A549 (cell line): Measurements from ENCODE around the gene ATG9A. TPM values are rescaled to one million over a fixed set of nuclear protein-coding genes. Genes with fewer than 3 reads are reported as not detected.

Experiments
- ATAC-seq, 2 experiments: fragments of 200-7000 bp in 1 of 2; fragments of >200 bp in 1 of 2; cut with Nextera tagmentation in 1 of 2; cut with Tn5 transposase in 1 of 2; 3 replicates each; pipeline versions ENCODE4 v1.8.0 to v1.9.1; 2018 to 2020; ENCODE audit warnings: mild to moderate bottlenecking in 1 of 2, moderate library complexity in 1 of 2
- CTCF ChIA-PET: fragments of 300-600 bp; sonication (Branson Sonifier 250); formaldehyde crosslinking; extraction: SDS; loops from one replicate; lab custom pipeline; 2021; ENCODE audit warnings: antibody characterized with exemption, inconsistent platforms; lab: Yijun Ruan, JAX
- POLR2A ChIA-PET: fragments of 350-600 bp; formaldehyde crosslinking; extraction: SDS; loops from one replicate; lab custom pipeline; 2021; ENCODE audit warnings: antibody characterized with exemption, inconsistent platforms; lab: Yijun Ruan, JAX
- DNase-seq, 2 experiments: peaks; one replicate each; pipeline versions ENCODE4 v3.0.0 to v3.0.0-alpha.2; 2011 to 2016; ENCODE audit warnings: low read depth in 1 of 2, low spot score in 1 of 2
- FAIRE-seq: peaks from 2 replicates; lab custom pipeline; 2011; peaks lifted over from hg19 to GRCh38; lab: Jason Lieb, UNC
- H3K27ac ChIP-seq, 2 experiments: fragments of >200 bp; sonication (Bioruptor Twin); formaldehyde crosslinking; 3 replicates each; pipeline ENCODE4 v1.5.1; 2016 to 2017
- H3K4me1 ChIP-seq: fragments of >200 bp; sonication (Bioruptor Twin); formaldehyde crosslinking; 3 replicates; pipeline ENCODE4 v1.6.1; 2016
- H3K4me2 ChIP-seq: fragments of >200 bp; sonication (Bioruptor Twin); formaldehyde crosslinking; 3 replicates; pipeline ENCODE4 v1.6.1; 2016
- H3K4me3 ChIP-seq: fragments of >200 bp; sonication (Bioruptor Twin); formaldehyde crosslinking; 3 replicates; pipeline ENCODE4 v1.5.1; 2016
- H3K9me3 ChIP-seq: fragments of >200 bp; sonication (Bioruptor Twin); formaldehyde crosslinking; 3 replicates; pipeline ENCODE4 v1.6.1; 2016
- ATOH8 ChIP-seq: fragments of 250-450 bp; sonication (Bioruptor Pico); IDR thresholded peaks from 2 replicates; pipeline ENCODE4 v1.5.0; 2020; ENCODE audit warnings: low read depth, mild to moderate bottlenecking, moderate library complexity
- BCL3 ChIP-seq: fragments of >200 bp; sonication (Bioruptor Twin); formaldehyde crosslinking; IDR thresholded peaks from 3 replicates; pipeline ENCODE4 v1.6.1; 2016
- BHLHE40 ChIP-seq: IDR thresholded peaks from 2 replicates; pipeline ENCODE4 v1.6.1; 2012; ENCODE audit warnings: low read depth, low read length, inconsistent platforms
- CBX2 ChIP-seq: fragments of 200-600 bp; sonication (generic); IDR thresholded peaks from 2 replicates; pipeline ENCODE4 v1.6.1; 2016; ENCODE audit warnings: low read depth, mild to moderate bottlenecking, borderline replicate concordance
- CEBPB ChIP-seq, 2 experiments: fragments of >200 bp in 1 of 2; sonication (Bioruptor Twin) in 1 of 2; formaldehyde crosslinking in 1 of 2; IDR thresholded peaks; 2 replicates each; pipeline ENCODE4 v1.6.1; 2012 to 2016
- CTCF ChIP-seq: fragments of >200 bp; sonication (Bioruptor Twin); formaldehyde crosslinking; IDR thresholded peaks from 3 replicates; pipeline ENCODE4 v1.5.1; 2016
- EHF ChIP-seq: fragments of 250-450 bp; sonication (Bioruptor Pico); IDR thresholded peaks from 2 replicates; pipeline ENCODE4 v1.5.0; 2020; ENCODE audit warnings: mild to moderate bottlenecking
- EP300 ChIP-seq, 2 experiments: fragments of >200 bp; sonication (Bioruptor Twin); formaldehyde crosslinking; IDR thresholded peaks; 2 replicates in 1 of 2; 3 replicates in 1 of 2; pipeline ENCODE4 v1.6.1; 2016 to 2017
- ESRRA ChIP-seq: fragments of 150-350 bp; IDR thresholded peaks from 2 replicates; pipeline ENCODE4 v1.6.1; 2014; ENCODE audit warnings: mild to moderate bottlenecking, low read length, borderline replicate concordance
- FOSB ChIP-seq: fragments of 250-450 bp; sonication (Bioruptor Pico); IDR thresholded peaks from 2 replicates; pipeline ENCODE4 v1.5.0; 2020; ENCODE audit warnings: mild to moderate bottlenecking, moderate library complexity
- FOSL2 ChIP-seq, 2 experiments: fragments of 450-650 bp in 1 of 2; fragments of >200 bp in 1 of 2; sonication (Bioruptor Twin) in 1 of 2; formaldehyde crosslinking; IDR thresholded peaks; 2 replicates each; pipeline versions ENCODE4 v1.5.0 to v1.6.1; 2016 to 2020; ENCODE audit warnings: mild to moderate bottlenecking in 1 of 2, moderate library complexity in 1 of 2
- FOXS1 ChIP-seq: fragments of 250-450 bp; sonication (Bioruptor Pico); IDR thresholded peaks from 2 replicates; pipeline ENCODE4 v1.5.0; 2020; ENCODE audit warnings: mild to moderate bottlenecking, moderate library complexity
- GATA3 ChIP-seq: IDR thresholded peaks from 2 replicates; pipeline ENCODE4 v1.6.1; 2012; ENCODE audit warnings: borderline replicate concordance
- HDAC2 ChIP-seq: fragments of 200-600 bp; sonication (generic); IDR thresholded peaks from 2 replicates; pipeline ENCODE4 v1.6.1; 2016
- HEYL ChIP-seq: fragments of 250-450 bp; sonication (Bioruptor Pico); IDR thresholded peaks from 2 replicates; pipeline ENCODE4 v1.8.0; 2021; ENCODE audit warnings: mild to moderate bottlenecking, moderate library complexity
- HOXA7 ChIP-seq: fragments of 250-450 bp; sonication (Bioruptor Pico); IDR thresholded peaks from 2 replicates; pipeline ENCODE4 v1.5.0; 2020; ENCODE audit warnings: mild to moderate bottlenecking, moderate library complexity
- HOXB13 ChIP-seq: fragments of 250-450 bp; sonication (Bioruptor Pico); IDR thresholded peaks from 2 replicates; pipeline ENCODE4 v1.5.0; 2020; ENCODE audit warnings: low read depth, mild to moderate bottlenecking, moderate library complexity
- HOXB5 ChIP-seq: fragments of 250-450 bp; sonication (Bioruptor Pico); IDR thresholded peaks from 2 replicates; pipeline ENCODE4 v1.5.0; 2020; ENCODE audit warnings: mild to moderate bottlenecking, moderate library complexity
- JUNB ChIP-seq: fragments of >200 bp; sonication (Bioruptor Twin); formaldehyde crosslinking; IDR thresholded peaks from 2 replicates; pipeline ENCODE4 v1.6.1; 2016
- KDM1A ChIP-seq: fragments of 200-600 bp; sonication (generic); IDR thresholded peaks from 2 replicates; pipeline ENCODE4 v1.6.1; 2016; ENCODE audit warnings: low read depth, mild to moderate bottlenecking
- KDM5A ChIP-seq: fragments of 200-600 bp; sonication (generic); IDR thresholded peaks from 2 replicates; pipeline ENCODE4 v1.6.1; 2016; ENCODE audit warnings: antibody characterized with exemption, mild to moderate bottlenecking
- NFE2L2 ChIP-seq: fragments of 150-350 bp; conservative IDR thresholded peaks from 2 replicates; pipeline ENCODE4 v1.6.1; 2014; ENCODE audit warnings: low read length
- NPAS2 ChIP-seq: fragments of 250-450 bp; sonication (Bioruptor Pico); IDR thresholded peaks from 2 replicates; pipeline ENCODE4 v1.8.0; 2022; ENCODE audit warnings: mild to moderate bottlenecking, moderate library complexity, borderline replicate concordance
- NR3C1 ChIP-seq: fragments of >200 bp; sonication (Bioruptor Twin); formaldehyde crosslinking; IDR thresholded peaks from 3 replicates; pipeline ENCODE4 v1.6.1; 2017
- PHF8 ChIP-seq: fragments of 200-600 bp; sonication (generic); IDR thresholded peaks from 2 replicates; pipeline ENCODE4 v1.6.1; 2016; ENCODE audit warnings: low read depth, mild to moderate bottlenecking, antibody characterized with exemption, moderate library complexity, borderline replicate concordance
- POLR2A ChIP-seq: IDR thresholded peaks from 2 replicates; pipeline ENCODE4 v1.6.1; 2012; ENCODE audit warnings: mild to moderate bottlenecking, low read length
- RAD21 ChIP-seq, 2 experiments: fragments of >200 bp in 1 of 2; sonication (Bioruptor Twin) in 1 of 2; formaldehyde crosslinking in 1 of 2; IDR thresholded peaks in 1 of 2; conservative IDR thresholded peaks in 1 of 2; 2 replicates in 1 of 2; 3 replicates in 1 of 2; pipeline ENCODE4 v1.6.1; 2012 to 2018; ENCODE audit warnings: inconsistent platforms in 1 of 2
- RARB ChIP-seq: fragments of 250-450 bp; sonication (Bioruptor Pico); IDR thresholded peaks from 2 replicates; pipeline ENCODE4 v1.8.0; 2021; ENCODE audit warnings: mild to moderate bottlenecking, moderate library complexity
- RNF2 ChIP-seq: fragments of 200-600 bp; sonication (generic); IDR thresholded peaks from 2 replicates; pipeline ENCODE4 v1.6.1; 2016; ENCODE audit warnings: low read depth, mild to moderate bottlenecking, antibody characterized with exemption, moderate library complexity, borderline replicate concordance
- SMC3 ChIP-seq: fragments of >200 bp; sonication (Bioruptor Twin); formaldehyde crosslinking; IDR thresholded peaks from 3 replicates; pipeline ENCODE4 v1.6.1; 2018; ENCODE audit warnings: inconsistent platforms
- SREBF2 ChIP-seq: fragments of 450-650 bp; IDR thresholded peaks from 2 replicates; pipeline ENCODE4 v1.6.1; 2014; ENCODE audit warnings: mild to moderate bottlenecking, moderate library complexity
- TFCP2L1 ChIP-seq: fragments of 250-450 bp; sonication (Bioruptor Pico); IDR thresholded peaks from 2 replicates; pipeline ENCODE4 v1.5.0; 2021; ENCODE audit warnings: mild to moderate bottlenecking
- TP53 ChIP-seq: fragments of 250-450 bp; sonication (Bioruptor Pico); IDR thresholded peaks from 2 replicates; pipeline ENCODE4 v1.5.0; 2021; ENCODE audit warnings: mild to moderate bottlenecking, moderate library complexity
- USF2 ChIP-seq: fragments of 450-650 bp; IDR thresholded peaks from 2 replicates; pipeline ENCODE4 v1.6.1; 2014; ENCODE audit warnings: antibody characterized with exemption
- ZC3H11A ChIP-seq: fragments of 450-650 bp; IDR thresholded peaks from 2 replicates; pipeline ENCODE4 v1.6.1; 2014; ENCODE audit warnings: antibody characterized with exemption, mild to moderate bottlenecking
- ZNF302 ChIP-seq: fragments of 250-450 bp; sonication (Bioruptor Pico); IDR thresholded peaks from 2 replicates; pipeline ENCODE4 v1.9.0; 2021; ENCODE audit warnings: inconsistent platforms, mild to moderate bottlenecking, moderate library complexity
- ZSCAN20 ChIP-seq: fragments of 250-450 bp; sonication (Bioruptor Pico); IDR thresholded peaks from 2 replicates; pipeline ENCODE4 v1.8.0; 2022; ENCODE audit warnings: mild to moderate bottlenecking, moderate library complexity
- WGBS: methylation state at CpG from one replicate; pipeline ENCODE4 v1.1.6; 2017; ENCODE audit errors: missing lambda C conversion rate; 5-methylcytosine and 5-hydroxymethylcytosine counted together
- polyA plus RNA-seq, 4 experiments: library from polyadenylated mRNA; depleted of rRNA in 3 of 4; stranded (reverse); fragments of >200 nt; fragmentation: RNase III in 1 of 4; extraction: RNeasy Plus Mini Kit Qiagen cat#74134 plus additional on column Dnase treatment in 1 of 4; gene quantifications; 2 replicates in 3 of 4; 3 replicates in 1 of 4; pipeline ENCODE4 v1.2.3, GENCODE V29; 2011 to 2017
- TF ChIP-seq, protein P1 (sequence below): fragments of >200 bp; sonication (Bioruptor Twin); formaldehyde crosslinking; IDR thresholded peaks from 2 replicates; pipeline ENCODE4 v1.6.1; 2016

The ATG9A gene
- polyA plus RNA-seq, 2 of the 4 experiments (the other 2 are of a cell fraction) = 41.9 to 75.2 TPM

- peak within 1 kb of the TSS; percentile 84 for H3K4me3 ChIP-seq
- peak; percentile 83 to 88 for ATAC-seq
- peak within 1 kb of the TSS; percentile 83 to 96 for H3K27ac ChIP-seq
- no peaks in the 10 kb centered on the region for H3K9me3 ChIP-seq
- H3K4me2 ChIP-seq = peak within 1 kb of the TSS; percentile 97
- FAIRE-seq = no peak
- H3K4me1 ChIP-seq = peaks cover 15% of the 10 kb centered on the region
- CTCF ChIA-PET = interaction anchor here (0.6 to 10.6 kb wide), 5 partner anchors 12 to 120 kb away, joined by 3 to 177 read pairs (median 8); no protein-coding TSS in a partner anchor
- POLR2A ChIA-PET = interaction anchor here (2.5 kb wide), 1 partner anchor 29 kb away, joined by 12 read pairs; the partner anchor contains the start of gene ZFAND2B
- 3% methylated on average over 16 of the region's 67 CpGs for WGBS
- DNase-seq = peak; percentile 87 to 94
- TF ChIP-seq TP53 (CRISPR knock-in tag) (no peak), EHF (no peak), ESRRA (no peak), BHLHE40 (peak; percentile 74), CBX2 (no peak), HDAC2 (no peak), JUNB (no peak), GATA3 (no peak), KDM5A (no peak), HOXB13 (CRISPR knock-in tag) (no peak), ZNF302 (CRISPR knock-in tag) (no peak), FOXS1 (CRISPR knock-in tag) (no peak), ZSCAN20 (CRISPR knock-in tag) (no peak), BCL3 (peak; percentile 77; the same call in 1 of the 3 replicates), POLR2A (peak; percentile 69; the same call in 1 of the 2 replicates), RAD21 (conservative IDR thresholded peaks at IDR 0.05 in 1 of 2, IDR thresholded peaks at IDR 0.05 in 1 of 2) (no peak), HOXB5 (CRISPR knock-in tag) (peak; percentile 81), KDM1A (no peak), NFE2L2 (no peak), ATOH8 (CRISPR knock-in tag) (no peak), FOSL2 (IDR thresholded peaks at IDR 0.05) (peak; percentile 20; the same call in 1 of the 2 replicates), FOSL2 (CRISPR knock-in tag; IDR thresholded peaks at IDR 0.05) (peak; percentile 80), CEBPB (IDR thresholded peaks at IDR 0.05) (no peak), TFCP2L1 (peak; percentile 67; the same call in 1 of the 2 replicates), USF2 (peak; percentile 99), NR3C1 (no peak), ZC3H11A (no peak), RARB (no peak), HOXA7 (CRISPR knock-in tag) (no peak), HEYL (CRISPR knock-in tag) (no peak), NPAS2 (CRISPR knock-in tag) (no peak), SMC3 (0 out of 3 replicates have a peak, but pooled peaks have one; percentile 12), RNF2 (no peak), SREBF2 (no peak), PHF8 (peak; percentile 53; the same call in 1 of the 2 replicates), CTCF (peak; percentile 54), FOSB (CRISPR knock-in tag) (no peak), EP300 (IDR thresholded peaks at IDR 0.05) (no peak)
- TF ChIP-seq, protein P1, sequence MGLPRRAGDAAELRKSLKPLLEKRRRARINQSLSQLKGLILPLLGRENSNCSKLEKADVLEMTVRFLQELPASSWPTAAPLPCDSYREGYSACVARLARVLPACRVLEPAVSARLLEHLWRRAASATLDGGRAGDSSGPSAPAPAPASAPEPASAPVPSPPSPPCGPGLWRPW = no peak
These were observed 51.7 kb downstream of the ATG9A start, which contains the start of gene RETREG2 for GRCh38 chr2:219177552-219178376. Gene RETREG2, plus strand, starts transcription at chr2:219178275. Its CDS starts 78 bp downstream, at chr2:219178353.
